ENCODE data around the gene ZFYVE28.

Gene ZFYVE28

GRCh38 chr4:2333356-2333841 is 85.0 kb downstream of the ZFYVE28 start:
- no peak for DNase-seq (ENCODE audit: low read depth in 2 of 2)

- no peak for DNase-seq (ENCODE audit: low read depth in 2 of 2)
Measured at GRCh38 chr4:2332976-2333319, 85.5 kb downstream of the ZFYVE28 start.

- DNase-seq (ENCODE audit: low read depth in 2 of 2): no peak
Measured at GRCh38 chr4:2332201-2332975, 86.1 kb downstream of the ZFYVE28 start.

- DNase-seq (ENCODE audit: low read depth in 2 of 2): no peak
Measured at GRCh38 chr4:2331519-2332200, 86.8 kb downstream of the ZFYVE28 start.

DNA sequence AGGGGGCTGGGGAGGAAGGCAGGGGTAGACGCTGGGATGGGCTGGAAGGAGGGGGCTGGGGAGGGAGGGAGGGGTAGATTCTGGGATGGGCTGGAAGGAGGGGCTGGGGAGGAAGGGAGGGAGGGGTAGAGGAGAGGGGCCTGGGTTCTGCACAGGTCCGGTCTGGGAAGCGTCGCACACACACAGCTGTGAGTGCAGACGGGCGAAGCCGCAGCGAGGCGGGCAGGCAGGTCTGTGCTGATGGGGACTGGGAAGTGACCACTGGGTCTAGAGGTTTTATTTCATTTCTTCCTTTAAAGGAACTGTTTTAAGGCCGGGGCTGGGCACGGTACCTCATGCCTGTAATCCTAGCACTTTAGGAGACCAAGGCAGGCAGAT is 87.4 kb downstream of the ZFYVE28 start:
- no peak for DNase-seq (ENCODE audit: low read depth in 2 of 2)

DNA sequence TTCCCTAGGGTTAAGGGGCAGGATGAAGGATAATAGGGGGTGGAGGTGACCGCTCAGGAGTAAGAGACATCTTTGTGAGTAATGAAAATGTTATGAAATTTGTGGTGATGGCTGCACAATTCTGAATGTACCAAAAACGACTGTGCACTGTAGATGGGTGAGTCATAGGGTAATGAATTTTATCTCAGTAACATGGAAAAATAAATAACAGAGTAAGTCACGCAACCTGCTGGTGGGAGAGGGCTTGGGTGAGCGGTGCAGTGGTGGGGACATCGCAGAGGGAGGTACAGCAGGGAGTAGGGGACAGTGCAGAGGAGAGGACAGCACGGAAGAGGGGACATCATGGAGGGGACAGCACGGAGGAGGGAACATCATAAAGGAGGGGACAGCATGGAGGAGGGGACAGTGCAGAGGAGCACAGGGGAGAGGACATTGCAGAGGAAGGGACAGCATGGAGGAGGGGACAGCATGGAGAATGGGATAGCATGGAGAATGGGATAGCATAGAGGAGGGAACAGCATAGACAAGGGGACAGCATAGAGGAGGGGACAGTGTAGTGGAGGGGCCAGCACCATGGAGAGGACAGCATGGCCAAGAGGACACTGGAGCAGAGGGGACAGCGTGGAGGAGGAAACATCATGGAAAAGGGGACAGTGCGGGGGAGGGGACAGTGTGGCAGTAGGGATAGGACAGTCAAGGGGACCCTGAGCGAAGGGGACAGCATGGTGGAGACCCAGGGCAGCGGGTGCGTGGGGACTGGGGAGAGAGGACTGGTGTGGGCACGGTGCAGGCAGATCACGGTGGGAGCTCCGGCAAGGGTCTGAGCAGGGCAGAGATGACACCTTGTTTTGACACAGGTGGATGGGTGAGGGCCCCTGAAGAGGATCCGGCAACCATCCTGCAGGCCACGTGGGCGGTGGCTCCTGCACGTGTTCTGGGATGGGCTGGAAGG is 88.1 kb downstream of the ZFYVE28 start:
- DNase-seq (ENCODE audit: low read depth in 2 of 2): no peak

DNA sequence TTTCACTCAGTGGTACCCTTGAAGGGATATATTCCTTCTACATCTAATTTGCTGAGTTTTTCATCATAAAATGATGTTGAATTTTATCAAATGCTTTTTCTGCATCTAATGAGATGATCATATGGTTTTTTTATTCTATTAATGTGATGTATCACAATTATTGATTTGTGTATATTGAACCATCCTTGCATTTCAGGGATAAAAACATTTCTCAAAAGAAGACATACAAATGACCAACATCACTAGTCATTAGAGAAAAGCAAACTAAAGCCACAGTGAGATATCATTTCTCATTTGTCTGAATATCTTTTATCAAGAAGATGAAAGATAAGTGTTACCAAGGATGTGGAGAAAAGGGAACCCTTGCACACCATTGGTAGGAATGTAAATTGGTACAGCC is 90.9 kb downstream of the ZFYVE28 start:
- no peak for DNase-seq (ENCODE audit: low read depth in 2 of 2)

- no peak for DNase-seq (ENCODE audit: low read depth in 2 of 2)
Measured at GRCh38 chr4:2324891-2325290, 93.6 kb downstream of the ZFYVE28 start.

- no peak for DNase-seq (ENCODE audit: low read depth in 2 of 2)
Measured at GRCh38 chr4:2322841-2323240, 95.6 kb downstream of the ZFYVE28 start.

- DNase-seq (ENCODE audit: low read depth in 2 of 2): no peak
Measured at GRCh38 chr4:2322227-2322626, 96.2 kb downstream of the ZFYVE28 start.

GRCh38 chr4:2321279-2322196 is 96.9 kb downstream of the ZFYVE28 start:
- no peak for DNase-seq (ENCODE audit: low read depth in 2 of 2)

DNA sequence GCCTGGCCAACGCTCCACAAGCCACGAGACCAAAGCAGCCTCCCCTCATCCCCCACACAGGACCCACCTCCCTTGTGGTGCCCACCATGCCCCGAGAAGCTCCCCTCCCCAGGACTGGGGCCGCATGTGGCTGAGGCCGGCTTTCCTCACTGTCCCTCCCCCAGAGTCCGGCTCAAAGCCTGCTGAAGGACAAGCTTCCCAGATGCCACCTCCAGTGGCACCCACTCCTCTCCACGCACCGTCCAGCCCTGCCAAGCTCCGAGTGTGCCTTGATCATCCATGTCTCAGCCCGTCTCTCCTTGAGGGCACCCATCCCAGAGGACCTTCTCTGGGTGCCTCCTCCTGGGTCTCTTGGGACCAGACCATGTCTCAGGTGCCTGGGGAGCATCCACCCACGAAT is 97.7 kb downstream of the ZFYVE28 start:
- no peak for DNase-seq (ENCODE audit: low read depth in 2 of 2)

- DNase-seq (ENCODE audit: low read depth in 2 of 2): peak in 1 of 2 donors; percentile 18
Measured at GRCh38 chr4:2320152-2320551, 98.3 kb downstream of the ZFYVE28 start.

GRCh38 chr4:2318885-2319284 is 99.6 kb downstream of the ZFYVE28 start:
- no peak for DNase-seq (ENCODE audit: low read depth in 2 of 2)

GRCh38 chr4:2318476-2318875 is 100.0 kb downstream of the ZFYVE28 start:
- no peak for DNase-seq (ENCODE audit: low read depth in 2 of 2)

- no peak for DNase-seq (ENCODE audit: low read depth in 2 of 2)
Measured at GRCh38 chr4:2313366-2313765, 105.1 kb downstream of the ZFYVE28 start.

DNA sequence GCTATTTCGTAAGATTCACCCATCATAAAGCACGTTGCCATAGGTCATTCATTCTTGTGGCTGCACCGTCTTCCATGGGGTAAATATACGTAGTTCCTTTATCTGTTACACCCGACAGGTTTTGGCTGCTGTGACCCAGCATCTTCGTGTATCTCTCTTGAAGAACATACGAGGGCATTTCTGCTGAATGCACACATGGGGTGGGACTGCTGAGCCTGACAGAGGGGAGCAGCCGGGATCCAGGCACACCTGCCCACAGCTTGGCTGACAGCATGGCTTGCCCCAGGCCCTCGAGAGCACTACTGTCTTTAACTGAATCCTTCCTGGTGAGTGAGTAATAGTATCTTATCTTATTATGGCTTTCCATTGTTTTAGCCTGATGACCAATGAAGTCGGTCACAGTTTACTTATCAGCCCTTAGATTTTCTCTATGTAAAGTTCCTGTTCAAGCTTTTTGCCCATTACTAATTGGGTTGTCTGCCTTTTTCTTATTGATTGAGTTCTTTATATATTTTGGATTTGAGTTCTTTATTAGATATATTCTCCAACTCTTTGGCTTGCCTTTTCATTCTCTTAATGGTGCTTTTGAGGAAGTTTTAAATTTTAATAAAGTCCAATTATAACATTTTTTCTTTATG is 111.6 kb downstream of the ZFYVE28 start:
- DNase-seq (ENCODE audit: low read depth in 2 of 2): no peak

- no peak for DNase-seq (ENCODE audit: low read depth in 2 of 2)
Measured at GRCh38 chr4:2305766-2306501, 112.5 kb downstream of the ZFYVE28 start.

DNA sequence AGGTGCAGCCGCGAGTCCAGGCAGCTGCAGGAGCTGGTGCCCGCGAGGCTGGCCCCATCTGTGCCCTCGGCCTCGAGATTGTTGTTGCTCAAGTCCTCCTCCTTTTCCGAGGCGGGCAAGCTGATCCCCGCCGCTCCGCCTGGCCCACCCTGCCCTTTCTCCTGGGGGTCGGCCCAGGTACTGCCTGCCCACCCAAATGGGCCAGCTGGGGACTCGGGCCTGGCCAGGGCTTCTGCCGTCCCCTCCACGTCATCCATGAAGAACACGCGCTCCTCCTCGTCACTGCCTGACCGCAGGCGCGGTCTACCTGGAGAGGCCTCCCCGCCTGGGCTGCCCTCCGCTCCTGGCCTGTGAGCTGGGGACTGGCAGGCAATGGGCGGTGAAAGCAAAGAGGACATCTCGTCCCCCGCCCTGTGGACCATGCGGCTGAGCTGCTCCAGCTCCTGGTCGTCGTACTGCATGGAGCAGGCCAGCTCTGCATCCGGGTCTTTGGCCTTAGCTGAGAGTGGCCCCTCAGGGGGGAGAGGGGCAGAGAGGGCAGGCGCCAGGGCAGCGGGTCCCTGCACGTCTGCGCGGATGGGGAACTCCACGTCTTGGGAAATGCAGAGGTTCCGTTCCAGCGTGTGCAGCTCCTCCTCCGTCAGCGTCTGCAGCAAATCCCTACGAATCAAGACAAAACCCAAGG is 113.4 kb downstream of the ZFYVE28 start:
- no peak for DNase-seq (ENCODE audit: low read depth in 2 of 2)
